RPMI7951 (cell line): ENCODE data around the gene IL17REL. TPM values are rescaled to one million over a fixed set of nuclear protein-coding genes. Genes with fewer than 3 reads are reported as not detected.

ENCODE experiments used
- DNase-seq: peaks from one replicate; pipeline ENCODE4 v3.0.0-alpha.2; 2012; ENCODE audit warnings: low read depth
- total RNA-seq: library from RNA; depleted of rRNA; stranded (reverse); fragments of >200 nt; shearing (Covaris generic); gene quantifications from 2 replicates; pipeline ENCODE4 v1.2.3, GENCODE V29; 2014

Gene IL17REL
- total RNA-seq, 1 experiment from 2014 or later = not detected

GRCh38 chr22:50022171-50022819 is 9.7 kb upstream of the IL17REL start:
- DNase-seq = no peak

- no peak for DNase-seq
Observed at GRCh38 chr22:50020606-50021005, 8.0 kb upstream of the IL17REL start.

GRCh38 chr22:50019316-50019715 is 6.8 kb upstream of the IL17REL start:
- no peak for DNase-seq

- DNase-seq = no peak
Observed at GRCh38 chr22:50018608-50019285, 6.2 kb upstream of the IL17REL start.

GRCh38 chr22:50017701-50018224 is 5.2 kb upstream of the IL17REL start:
- no peak for DNase-seq

GRCh38 chr22:50016988-50017700 is 4.6 kb upstream of the IL17REL start:
- DNase-seq = no peak

- DNase-seq = peak; percentile 65
Observed at GRCh38 chr22:50016308-50016987, 3.9 kb upstream of the IL17REL start.

- no peak for DNase-seq
Observed at GRCh38 chr22:50015451-50016307, 3.1 kb upstream of the IL17REL start.

- DNase-seq = no peak
Observed at GRCh38 chr22:50014655-50015401, 2.3 kb upstream of the IL17REL start.

- no peak for DNase-seq
Observed at GRCh38 chr22:50014053-50014501, 1.5 kb upstream of the IL17REL start.

- no peak for DNase-seq
Observed at GRCh38 chr22:50011447-50012210, 936 bp downstream of the IL17REL start.

GRCh38 chr22:50010676-50011446 is 1.7 kb downstream of the IL17REL start:
- no peak for DNase-seq

- no peak for DNase-seq
Observed at GRCh38 chr22:50009765-50010675, 2.5 kb downstream of the IL17REL start.

- DNase-seq = no peak
Observed at GRCh38 chr22:50009251-50009650, 3.3 kb downstream of the IL17REL start.

- no peak for DNase-seq
Observed at GRCh38 chr22:50008151-50009040, 4.2 kb downstream of the IL17REL start.

GRCh38 chr22:50007057-50007511 is 5.5 kb downstream of the IL17REL start:
- DNase-seq = no peak
